K562 (cell line): ENCODE results near the gene MAP1A. TPM values are rescaled to one million over a fixed set of nuclear protein-coding genes. Genes with fewer than 3 reads are reported as not detected.
A peak's percentile ranks its signal among the peaks of the same experiment; 100 is the strongest.

ENCODE experiments used
- CBX8 ChIP-seq: fragments of 200-600 bp; sonication (generic); IDR thresholded peaks from 2 replicates; pipeline ENCODE4 v1.6.1; 2012; ENCODE audit warnings: borderline replicate concordance, mixed run types, low read depth, mild to moderate bottlenecking, moderate library complexity, mixed read lengths, low read length, control low read depth, inconsistent platforms; ENCODE audit not compliant: poor library complexity, severe bottlenecking; ENCODE audit errors: extremely low read depth
- ELF2 ChIP-seq: fragments of 250-450 bp; sonication (Bioruptor Pico); IDR thresholded peaks from 2 replicates; pipeline ENCODE4 v1.5.0; 2021; ENCODE audit warnings: mild to moderate bottlenecking
- FOXP1 ChIP-seq: sonication (generic); formaldehyde crosslinking; IDR thresholded peaks from 2 replicates; pipeline ENCODE4 v1.8.0; 2022; ENCODE audit warnings: mild to moderate bottlenecking, missing genetic modification reagents
- GTF3C2 ChIP-seq: IDR thresholded peaks from 3 replicates; pipeline ENCODE4 v1.6.1; 2011; ENCODE audit warnings: borderline replicate concordance, mild to moderate bottlenecking, moderate library complexity; ENCODE audit not compliant: insufficient read length; ENCODE audit errors: extremely low read depth
- L3MBTL2 ChIP-seq: fragments of 450-650 bp; IDR thresholded peaks from 2 replicates; pipeline ENCODE4 v1.6.1; 2016; ENCODE audit warnings: mild to moderate bottlenecking, moderate library complexity
- MCM5 ChIP-seq: fragments of 450-650 bp; IDR thresholded peaks from 2 replicates; pipeline ENCODE4 v1.6.1; 2016; ENCODE audit warnings: low read depth
- RB1 ChIP-seq: fragments of 450-650 bp; IDR thresholded peaks from 2 replicates; pipeline ENCODE4 v1.6.1; 2017; ENCODE audit warnings: low read depth, mild to moderate bottlenecking
- STAT6 ChIP-seq: sonication (generic); formaldehyde crosslinking; IDR thresholded peaks from 2 replicates; pipeline ENCODE4 v1.8.1; 2023; ENCODE audit warnings: mild to moderate bottlenecking, missing genetic modification reagents
- TFAM ChIP-seq: fragments of 250-450 bp; sonication (Bioruptor Pico); conservative IDR thresholded peaks from 2 replicates; pipeline ENCODE4 v1.5.0; 2021; ENCODE audit warnings: mild to moderate bottlenecking, moderate library complexity
- THRA ChIP-seq: fragments of 450-650 bp; IDR thresholded peaks from 2 replicates; pipeline ENCODE4 v1.6.1; 2017; ENCODE audit warnings: mild to moderate bottlenecking, moderate library complexity
- ZHX1 ChIP-seq: fragments of 150-350 bp; conservative IDR thresholded peaks from 2 replicates; pipeline ENCODE4 v1.6.1; 2014; ENCODE audit warnings: low read length
- ZNF280A ChIP-seq: fragments of 450-650 bp; IDR thresholded peaks from 2 replicates; pipeline ENCODE4 v1.6.1; 2018; ENCODE audit warnings: mild to moderate bottlenecking, low read depth; ENCODE audit not compliant: partially characterized antibody
- polyA plus RNA-seq, 8 experiments: library from polyadenylated mRNA; depleted of rRNA in 4 of 8; stranded (reverse) in 5 of 8; unstranded in 3 of 8; fragments of >200 nt; fragmentation: Nextera tagmentation in 2 of 8; fragmentation: Illumina TruSeq in 1 of 8; extraction: Ambion mirVana in 2 of 8; extraction: Trizol in 1 of 8; gene quantifications; 2 replicates each; pipeline versions ENCODE4 v1.2.1 to v1.2.3, GENCODE V29; 2011 to 2014; ENCODE audit warnings: inconsistent platforms in 1 of 8, missing spikeins in 1 of 8
- total RNA-seq, 7 experiments: library from RNA; depleted of rRNA in 6 of 7; stranded (reverse); fragments of >200 nt in 6 of 7; fragmentation: Illumina TruSeq in 2 of 7; extraction: Trizol in 2 of 7; gene quantifications; 2 replicates each; pipeline versions ENCODE4 v1.2.1 to v1.2.3, GENCODE V29; 2011 to 2021; ENCODE audit warnings: low replicate concordance in 1 of 7

MAP1A gene
- total and polyA plus RNA-seq, 9 of the 15 experiments (the other 6 are each of a cell fraction or from before 2014, with no cell fraction given) = 2.0 to 20.3 (median 7.3) TPM

GRCh38 chr15:43492673-43493601 is 24.5 kb upstream of the MAP1A start, which contains the start of gene TP53BP1 (continued):
- TF ChIP-seq ELF2 (CRISPR knock-in tag) (no peak), ZNF280A (no peak), CBX8 (no peak), MCM5 (no peak), RB1 (peak; percentile 62; the same call in 1 of the 2 replicates), L3MBTL2 (peak; percentile 35; the same call in 1 of the 2 replicates), THRA (no peak; the same call in 1 of the 2 replicates), ZHX1 (peak; percentile 100), FOXP1 (no peak), TFAM (CRISPR knock-in tag) (no peak), GTF3C2 (no peak), STAT6 (peak; percentile 74; the same call in 1 of the 2 replicates)
